Suprapubic skin (tissue), 3 donors: Measurements from ENCODE around the gene MMUT.

Source experiments
- EP300 ChIP-seq: sonication (generic); formaldehyde crosslinking; IDR thresholded peaks from one replicate; pipeline ENCODE4 v1.6.1; 2017; ENCODE audit warnings: antibody characterized with exemption
- TF ChIP-seq, protein P1 (sequence below), 2 donors: fragments of 200-600 bp in 1 of 2; fragments of 450-650 bp in 1 of 2; sonication (generic) in 1 of 2; IDR thresholded peaks; one replicate each; pipeline ENCODE4 v1.5.1; 2016 to 2019; ENCODE audit warnings: antibody characterized with exemption in 2 of 2, mild to moderate bottlenecking in 1 of 2, moderate library complexity in 1 of 2

- TF ChIP-seq EP300, result no peak
- TF ChIP-seq, protein P1, sequence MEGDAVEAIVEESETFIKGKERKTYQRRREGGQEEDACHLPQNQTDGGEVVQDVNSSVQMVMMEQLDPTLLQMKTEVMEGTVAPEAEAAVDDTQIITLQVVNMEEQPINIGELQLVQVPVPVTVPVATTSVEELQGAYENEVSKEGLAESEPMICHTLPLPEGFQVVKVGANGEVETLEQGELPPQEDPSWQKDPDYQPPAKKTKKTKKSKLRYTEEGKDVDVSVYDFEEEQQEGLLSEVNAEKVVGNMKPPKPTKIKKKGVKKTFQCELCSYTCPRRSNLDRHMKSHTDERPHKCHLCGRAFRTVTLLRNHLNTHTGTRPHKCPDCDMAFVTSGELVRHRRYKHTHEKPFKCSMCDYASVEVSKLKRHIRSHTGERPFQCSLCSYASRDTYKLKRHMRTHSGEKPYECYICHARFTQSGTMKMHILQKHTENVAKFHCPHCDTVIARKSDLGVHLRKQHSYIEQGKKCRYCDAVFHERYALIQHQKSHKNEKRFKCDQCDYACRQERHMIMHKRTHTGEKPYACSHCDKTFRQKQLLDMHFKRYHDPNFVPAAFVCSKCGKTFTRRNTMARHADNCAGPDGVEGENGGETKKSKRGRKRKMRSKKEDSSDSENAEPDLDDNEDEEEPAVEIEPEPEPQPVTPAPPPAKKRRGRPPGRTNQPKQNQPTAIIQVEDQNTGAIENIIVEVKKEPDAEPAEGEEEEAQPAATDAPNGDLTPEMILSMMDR (IDR thresholded peaks at IDR 0.05), result no peak
These were observed 1.6 kb upstream of the MMUT start for GRCh38 chr6:49464691-49465090.
